HG02970 (cell line): ENCODE results near the gene SNAP47.
A peak's percentile ranks its signal among the peaks of the same experiment; 100 is the strongest.

Experiments used
- ATAC-seq: cut with Tn5 transposase; IDR thresholded peaks from one replicate; pipeline ENCODE4 v1.9.1; 2021; ENCODE audit warnings: mild to moderate bottlenecking, moderate library complexity, moderate number of reproducible peaks; ENCODE audit not compliant: unreplicated experiment, low FRiP score

The SNAP47 gene

DNA sequence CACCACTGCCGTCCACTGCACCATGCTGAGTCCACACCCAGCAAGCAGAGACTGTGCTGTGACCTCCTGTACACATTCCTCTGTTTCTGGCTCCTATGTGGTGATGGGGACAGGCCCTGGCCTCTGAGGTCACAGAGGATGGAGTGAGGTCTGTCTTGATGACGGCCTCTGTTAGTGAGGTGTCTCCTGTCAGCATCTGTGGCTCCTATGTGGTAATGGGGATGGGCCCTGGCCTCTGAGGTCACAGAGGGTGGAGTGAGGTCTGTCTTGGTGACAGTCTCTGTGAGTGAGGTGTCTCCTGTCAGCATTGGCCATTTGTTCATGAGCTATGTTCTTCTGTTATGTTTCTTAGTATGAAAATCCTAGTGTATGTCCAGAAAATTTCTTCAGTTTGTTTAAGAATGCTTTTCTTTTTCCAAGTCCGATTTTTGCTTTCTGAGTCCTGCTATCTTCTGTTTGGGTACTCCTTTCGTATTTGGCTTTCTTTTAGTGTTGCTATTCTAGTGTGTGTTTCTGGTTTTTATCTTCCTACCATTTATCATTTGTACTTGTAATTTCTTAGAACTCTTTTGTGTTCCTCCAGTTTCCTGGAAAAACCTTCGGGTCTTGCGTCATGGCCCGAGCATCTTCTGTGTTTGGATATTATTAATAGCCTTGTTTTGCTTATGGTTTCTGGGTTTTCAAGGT lies 13.4 kb downstream of the SNAP47 start:
- no peak for ATAC-seq

DNA sequence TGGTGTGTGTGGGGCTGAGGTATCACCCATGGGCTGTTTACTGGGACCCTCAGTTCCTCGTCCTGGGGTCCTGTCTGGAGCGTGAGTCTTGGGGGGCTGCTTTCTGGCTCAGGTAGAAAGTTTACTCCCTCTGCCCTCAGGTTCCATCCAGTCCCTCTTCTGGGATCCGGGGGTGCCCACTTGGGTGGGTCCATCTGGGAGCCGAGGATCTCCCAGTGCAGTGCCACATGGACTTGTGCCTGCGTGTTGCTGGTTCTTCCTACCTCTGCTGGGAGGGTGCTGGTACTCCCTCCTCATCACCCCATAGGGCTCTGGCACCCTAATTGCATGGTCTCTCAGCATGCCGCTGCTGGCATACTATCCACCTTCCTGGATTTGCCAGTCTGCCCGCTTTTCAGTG lies 14.0 kb downstream of the SNAP47 start:
- ATAC-seq, result no peak

DNA sequence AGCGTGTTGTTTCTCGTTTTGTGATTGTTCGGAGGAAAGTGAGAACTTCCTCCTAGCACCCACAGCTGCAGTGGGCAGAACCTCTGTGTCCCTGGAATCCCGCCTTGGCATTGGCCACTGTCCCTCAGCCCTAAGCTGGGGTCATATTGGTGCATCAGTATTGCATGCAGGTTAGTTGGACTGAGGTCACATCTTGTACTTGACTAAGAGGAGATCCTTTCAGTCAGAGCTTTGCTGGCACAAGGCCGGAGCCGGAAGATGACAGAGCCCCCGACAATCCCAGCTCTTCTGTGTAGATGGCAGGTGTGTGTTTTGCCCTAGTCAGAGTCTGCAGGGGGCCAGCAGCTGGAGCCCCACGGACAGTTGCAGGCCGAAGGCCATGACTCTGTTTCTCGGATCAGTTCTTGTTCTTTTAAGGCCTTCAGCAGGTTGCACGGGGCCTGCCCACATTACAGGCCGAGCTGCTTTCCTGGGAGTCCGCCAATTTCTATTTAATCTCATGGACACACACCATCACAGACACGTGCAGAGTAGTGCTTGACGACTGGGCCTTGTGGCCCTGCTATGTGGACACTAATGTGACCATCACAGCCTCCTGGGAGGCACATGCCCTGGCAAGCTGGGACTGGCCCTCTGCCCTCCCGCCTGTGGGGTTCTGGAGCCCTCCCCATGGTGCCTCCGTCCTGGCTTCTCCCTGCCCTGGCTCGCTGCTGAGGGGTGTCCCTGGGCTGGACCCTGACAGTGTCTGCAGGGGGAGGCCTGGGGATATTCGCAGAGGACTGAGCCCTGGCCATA lies 14.9 kb downstream of the SNAP47 start:
- no peak for ATAC-seq

DNA sequence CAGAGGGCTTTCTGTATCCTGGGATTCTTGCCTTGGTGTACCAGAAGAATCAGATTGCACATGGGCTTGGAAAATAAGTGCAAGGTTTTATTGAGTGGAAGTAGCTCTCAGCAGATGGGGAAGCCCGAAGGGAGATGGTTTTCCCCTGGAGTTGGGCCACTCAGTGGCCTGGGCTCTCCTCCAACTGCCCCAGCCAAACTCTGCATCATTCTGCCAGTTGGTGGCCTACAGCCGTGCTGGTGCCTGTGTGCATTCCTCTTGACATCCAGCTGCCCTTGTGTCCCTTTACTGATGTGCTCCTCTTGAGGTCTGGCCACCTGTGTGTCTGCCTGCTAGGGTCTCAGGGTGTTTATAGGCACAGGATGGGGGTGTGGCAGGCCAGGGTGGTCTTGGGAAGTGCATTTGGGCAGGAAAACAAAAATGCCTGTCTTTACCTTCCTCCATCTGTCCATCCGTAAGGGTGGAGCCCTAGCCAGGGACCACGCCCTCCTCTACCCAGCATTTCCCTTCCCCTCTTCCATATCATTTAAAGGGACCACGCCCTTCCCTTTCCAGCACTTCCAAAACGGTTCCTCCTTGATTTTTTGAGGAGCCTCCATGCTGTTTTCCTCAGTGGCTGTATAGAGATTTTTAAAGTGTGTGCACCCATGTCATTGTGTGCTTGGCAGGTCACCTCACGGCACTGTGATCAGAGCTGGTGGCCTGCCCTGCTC lies 18.9 kb downstream of the SNAP47 start:
- no peak for ATAC-seq

DNA sequence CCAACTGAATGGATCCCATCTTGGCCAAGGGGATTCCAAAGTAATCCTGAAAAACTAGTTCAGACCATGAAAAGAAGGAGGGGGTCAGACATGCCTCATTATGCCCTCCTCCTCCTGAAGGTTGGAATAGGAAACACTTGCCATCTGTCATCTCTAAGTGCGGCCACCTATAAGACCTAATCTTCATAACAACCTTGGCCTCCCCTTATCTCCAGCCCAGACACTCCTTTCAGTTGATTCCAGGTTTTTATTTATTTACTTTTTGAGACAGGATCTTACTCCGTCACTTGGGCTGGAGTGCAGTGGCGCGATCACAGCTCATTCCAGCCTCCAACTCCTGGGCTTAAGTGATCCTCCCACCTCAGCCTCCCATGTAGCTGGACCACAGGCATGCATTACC lies 19.7 kb downstream of the SNAP47 start:
- no peak for ATAC-seq

DNA sequence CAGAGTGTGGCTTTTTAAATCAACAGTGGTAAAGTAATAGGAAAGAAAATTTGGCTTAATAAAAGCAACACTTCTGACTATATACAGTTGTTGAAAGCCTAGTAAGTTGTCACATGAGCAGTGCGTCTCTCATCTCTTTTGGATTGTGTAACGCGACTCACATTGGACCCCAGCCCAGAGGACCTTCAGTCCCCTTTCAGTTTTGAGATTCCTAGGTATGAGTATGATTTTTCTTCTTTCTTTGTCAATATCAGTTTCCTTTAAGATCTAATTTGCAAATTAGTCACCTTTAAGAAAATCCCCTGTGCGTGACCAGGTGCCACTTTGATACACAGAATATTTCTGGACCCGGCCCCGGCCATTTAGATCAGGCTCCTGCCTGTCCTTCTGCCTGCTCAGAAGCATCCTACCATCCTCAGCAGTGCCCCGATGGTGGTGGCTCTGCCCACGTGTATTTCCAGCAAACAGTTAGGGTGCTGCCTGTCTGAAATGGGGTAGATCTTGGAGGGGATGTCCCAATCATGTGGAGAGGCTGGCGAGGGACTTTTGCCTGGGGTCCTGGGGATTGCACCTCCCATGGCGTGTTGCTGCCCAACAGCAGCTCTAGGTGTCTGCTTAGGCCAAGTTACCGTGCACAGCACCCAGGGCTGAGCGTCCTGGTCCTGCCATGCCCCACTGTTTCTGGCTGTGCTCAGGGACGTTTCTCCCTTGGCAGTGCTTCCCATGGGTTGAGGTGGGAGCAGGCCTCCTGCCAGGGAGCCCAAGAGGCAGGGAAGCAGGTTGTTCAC lies 21.1 kb downstream of the SNAP47 start:
- ATAC-seq, result no peak

DNA sequence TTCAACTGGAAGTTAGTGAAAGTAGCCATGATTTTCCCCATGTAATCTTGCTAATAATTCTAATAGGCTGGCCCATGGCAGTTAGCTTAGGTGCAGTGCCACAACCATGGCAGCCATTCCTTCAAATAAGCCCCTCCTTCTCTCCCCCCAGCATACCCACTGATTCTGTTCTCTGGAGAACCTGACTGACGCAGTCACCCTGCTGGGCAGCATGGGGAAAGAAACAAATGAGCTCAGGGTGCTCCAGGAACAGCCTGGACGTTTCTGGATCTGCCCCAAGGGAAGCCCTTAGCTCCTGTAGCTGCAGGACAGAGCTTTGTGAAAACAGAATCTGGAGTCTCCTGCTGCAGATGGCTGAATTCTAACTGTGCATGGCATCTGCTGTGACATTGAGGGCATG lies 22.5 kb downstream of the SNAP47 start:
- ATAC-seq, result no peak

DNA sequence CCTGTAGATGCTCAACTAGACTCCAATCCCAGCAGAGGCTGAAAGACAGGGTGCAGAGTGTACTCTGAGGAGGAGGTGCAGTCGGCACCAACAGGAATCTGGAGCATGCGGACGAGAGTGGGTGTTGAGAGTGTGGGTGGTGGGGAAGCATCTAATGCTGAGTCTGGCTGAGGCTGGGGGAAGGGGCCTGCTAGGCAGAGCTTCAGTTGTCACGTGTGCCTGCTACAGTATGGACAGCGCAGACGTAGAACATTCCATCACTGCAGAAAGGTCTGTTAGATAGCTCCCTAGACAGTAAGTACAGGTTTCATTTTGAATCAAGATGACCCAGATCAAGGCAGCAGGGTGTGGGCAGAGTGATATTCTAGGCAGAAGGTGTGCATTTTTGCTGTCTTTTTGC lies 23.1 kb downstream of the SNAP47 start:
- ATAC-seq, result no peak

DNA sequence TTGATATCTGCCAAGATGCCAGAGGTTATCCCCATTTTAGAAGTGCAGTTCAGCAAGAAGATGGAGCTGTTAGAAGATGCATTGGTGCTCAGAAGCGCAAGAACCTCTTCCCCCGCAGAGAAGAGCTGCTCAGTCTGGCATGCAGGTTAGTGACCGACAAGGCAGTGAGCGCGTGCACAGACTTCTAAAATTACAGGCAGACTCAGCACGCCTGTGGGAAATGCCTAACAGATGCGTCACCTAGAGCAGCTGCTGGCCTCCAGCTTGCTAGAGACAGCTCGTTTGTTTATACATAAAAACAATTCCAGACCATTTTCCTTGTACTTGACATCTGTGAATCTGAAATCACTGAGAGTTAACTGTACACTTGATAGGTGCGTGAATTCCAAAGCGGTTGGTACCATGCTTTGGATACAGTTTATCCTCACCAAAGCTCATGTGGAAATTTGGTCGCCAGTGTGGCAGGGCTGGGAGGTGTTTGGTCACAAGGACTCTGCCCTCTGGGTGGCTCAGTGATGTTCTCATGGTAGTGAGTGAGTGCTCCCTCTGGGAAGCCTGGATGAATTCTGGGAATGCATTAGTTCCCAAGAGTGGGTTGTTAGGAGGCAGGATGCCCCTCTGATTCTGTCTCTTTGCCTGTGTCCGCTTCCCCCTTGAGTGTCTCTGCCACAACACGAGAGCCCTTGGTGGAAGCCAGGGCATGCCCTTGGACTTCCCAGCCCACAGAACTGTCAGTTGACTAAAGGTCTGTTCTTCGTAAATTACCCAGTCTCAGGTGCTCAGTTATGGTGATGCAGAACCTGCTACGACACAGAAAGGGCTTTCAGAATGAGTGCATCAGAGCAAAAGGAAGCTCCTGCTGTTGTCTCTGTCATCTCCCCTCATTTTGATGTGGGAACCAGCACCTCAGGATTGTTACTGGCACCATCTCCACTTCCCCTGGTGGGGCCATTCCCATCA lies 24.4 kb downstream of the SNAP47 start:
- no peak for ATAC-seq

DNA sequence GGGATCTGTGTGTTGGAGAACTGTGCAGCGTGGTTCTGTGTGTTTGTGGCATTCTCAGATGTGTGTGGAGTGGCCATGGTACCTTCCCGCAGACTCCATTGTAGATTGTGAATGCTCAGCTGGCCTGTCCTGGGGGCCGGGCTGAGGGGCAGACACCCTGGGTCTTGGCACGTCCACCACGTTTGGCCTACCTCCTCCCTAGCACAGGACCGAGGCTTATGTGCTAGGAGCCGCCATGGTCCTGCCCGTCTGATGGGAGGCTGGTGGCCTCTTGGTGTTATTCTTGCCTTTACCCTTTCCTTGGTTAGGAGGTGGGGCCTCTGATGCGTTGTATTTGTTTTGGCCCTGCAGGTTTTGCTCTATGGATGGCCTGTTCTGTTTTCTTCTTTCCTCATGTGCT lies 25.1 kb downstream of the SNAP47 start:
- no peak for ATAC-seq

DNA sequence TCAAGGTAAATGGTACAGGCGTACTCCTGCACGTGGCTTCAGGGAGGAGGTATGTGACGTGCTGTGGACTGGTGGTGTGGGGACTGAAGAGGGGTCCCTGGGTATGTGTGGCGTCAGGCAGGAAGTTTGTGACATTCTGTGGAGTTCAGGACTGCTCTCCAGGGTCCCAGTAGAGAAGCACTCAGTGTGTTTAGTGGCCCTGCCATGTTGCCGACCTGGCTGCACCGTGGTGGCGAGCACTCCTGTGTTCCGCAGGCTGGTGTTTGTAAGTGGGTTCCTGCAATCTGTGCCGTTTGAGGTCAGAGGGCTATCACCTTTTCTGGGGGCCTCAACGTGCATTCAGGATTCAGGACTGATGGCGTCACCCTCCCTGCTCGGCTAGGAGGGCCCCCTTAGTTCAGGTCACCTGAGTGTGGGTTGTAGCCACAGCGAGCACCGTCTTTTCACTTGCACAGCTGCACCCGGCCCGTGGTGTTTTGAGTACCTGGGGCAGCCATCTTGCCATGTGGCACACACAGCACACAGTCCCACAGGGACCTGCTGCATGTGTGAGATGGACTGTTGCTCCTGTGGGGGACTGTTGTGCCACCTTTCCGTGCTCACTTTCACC lies 26.5 kb downstream of the SNAP47 start:
- no peak for ATAC-seq

DNA sequence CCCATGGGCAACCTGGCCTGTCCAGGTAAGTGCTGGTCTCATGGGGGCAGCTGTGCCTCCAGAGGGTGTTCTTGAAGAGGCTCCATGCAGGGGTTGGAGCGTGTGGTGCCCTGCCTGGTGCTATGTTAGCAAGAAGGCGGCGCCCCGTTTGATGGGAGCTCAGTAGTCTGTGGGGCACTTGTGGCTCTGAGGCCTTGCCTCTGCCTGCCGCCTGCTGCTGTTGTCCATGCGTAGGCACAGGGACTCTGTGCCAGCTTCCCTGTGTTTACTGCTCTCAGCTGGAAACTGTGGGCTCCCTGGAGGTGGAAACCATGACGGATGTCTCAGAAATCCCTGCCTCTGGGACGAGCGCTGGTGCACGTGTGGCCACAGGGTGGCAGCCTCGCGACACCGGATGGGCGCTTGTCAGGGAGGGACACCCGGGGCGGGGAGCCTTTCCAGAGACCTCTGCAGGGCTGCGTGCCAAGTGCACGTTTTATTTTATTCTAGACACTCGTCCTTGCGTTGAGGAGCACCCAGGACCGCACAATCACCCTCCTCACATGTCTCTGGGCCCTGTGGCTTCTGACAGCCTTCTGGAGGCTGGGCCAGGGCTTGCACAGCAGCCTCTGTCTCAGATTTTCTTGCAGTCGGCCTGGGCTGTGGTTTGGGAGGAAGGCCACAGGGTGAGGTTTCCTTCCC lies 27.1 kb downstream of the SNAP47 start:
- peak; percentile 76 for ATAC-seq

DNA sequence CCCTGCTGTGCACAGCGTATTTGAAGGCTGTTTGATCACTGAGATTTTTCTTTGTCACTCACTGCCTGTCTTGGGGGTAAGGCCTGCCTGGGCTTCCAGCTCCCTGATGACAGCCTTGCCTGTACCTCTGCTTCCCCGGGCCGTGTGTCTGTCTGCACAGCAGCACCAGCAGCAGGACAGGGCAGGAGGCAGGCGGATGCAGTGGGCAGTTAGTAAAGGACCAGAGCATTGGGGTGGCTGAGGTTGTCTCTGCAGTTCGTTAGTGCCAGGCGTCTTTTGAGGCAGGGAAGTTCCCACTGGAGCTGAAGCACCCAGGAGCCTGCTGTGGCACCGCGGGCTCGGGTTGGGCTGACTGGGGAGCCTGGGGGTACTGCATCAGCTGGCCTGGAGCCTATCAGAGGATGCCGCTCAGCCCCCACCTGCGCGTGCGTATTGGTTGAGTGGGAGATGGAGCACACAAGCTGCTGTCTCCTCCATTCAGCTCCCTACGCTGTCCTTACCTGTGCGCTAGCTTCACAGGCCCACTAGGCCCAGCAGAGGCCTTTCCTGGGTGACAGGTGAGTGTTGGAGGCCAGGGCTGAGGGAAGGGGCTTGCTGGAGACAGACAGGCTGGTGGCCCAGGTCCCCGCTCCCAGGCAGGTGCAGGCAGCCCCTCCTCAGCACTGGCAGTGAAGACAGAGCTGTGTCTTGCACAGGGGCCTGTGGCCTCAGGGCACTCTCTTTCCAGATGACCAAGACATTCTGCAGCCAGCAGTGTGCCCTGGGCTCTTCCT lies 28.2 kb downstream of the SNAP47 start:
- no peak for ATAC-seq

DNA sequence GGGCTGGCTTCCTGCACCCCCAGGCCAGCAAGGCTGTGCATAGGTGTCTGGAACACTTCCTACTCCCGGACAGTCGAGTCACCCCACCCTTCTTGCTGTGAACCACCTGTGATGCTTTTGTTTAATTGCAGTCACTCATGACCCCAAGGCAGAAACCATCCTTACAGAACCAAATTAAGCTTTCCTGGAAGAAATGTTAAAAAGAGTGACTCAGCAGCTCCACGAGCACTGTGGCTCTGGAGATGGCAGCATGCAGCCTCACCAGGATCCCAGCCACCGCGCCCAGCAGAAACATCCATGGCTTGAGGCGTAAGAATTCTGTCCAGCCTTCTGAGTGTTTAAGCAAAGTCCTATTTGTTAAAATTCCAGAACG lies 28.8 kb downstream of the SNAP47 start:
- no peak for ATAC-seq

DNA sequence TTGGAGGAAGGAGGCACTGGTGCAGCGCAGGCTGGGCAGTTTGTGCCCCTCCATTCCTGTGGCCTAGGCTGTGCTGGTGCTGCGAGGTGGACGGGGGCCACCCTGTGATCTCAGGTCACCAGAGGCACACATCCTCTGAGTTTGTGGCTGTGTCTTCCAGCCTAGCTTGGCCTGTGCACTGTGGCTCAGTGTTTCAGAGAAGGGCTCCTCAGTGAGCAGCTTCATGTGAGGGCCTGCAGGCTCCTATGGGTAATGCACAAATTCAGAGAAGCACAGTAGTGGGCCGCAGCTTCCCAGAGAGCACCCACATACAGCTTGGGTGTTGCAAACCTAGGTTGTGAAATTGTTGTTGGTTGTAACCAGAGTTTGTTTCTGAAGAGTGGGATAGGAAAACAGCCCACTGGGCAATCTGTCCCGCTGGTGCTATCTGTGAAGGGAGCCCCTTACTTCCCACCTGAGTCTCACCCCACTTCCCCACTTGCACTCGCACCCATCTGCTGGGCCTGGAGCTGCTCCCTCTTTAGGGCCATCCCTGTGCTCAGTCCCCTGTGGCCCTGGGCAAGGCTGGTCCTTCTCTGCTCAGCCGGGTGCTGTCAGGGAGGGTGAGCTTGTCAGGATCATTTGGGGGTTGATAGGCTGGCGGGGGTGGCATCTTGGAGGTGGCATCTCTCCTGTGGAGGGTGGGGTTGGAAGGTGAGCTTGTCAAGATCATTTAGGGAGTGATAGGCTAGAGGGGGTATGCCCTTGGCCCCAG lies 30.2 kb downstream of the SNAP47 start:
- no peak for ATAC-seq

DNA sequence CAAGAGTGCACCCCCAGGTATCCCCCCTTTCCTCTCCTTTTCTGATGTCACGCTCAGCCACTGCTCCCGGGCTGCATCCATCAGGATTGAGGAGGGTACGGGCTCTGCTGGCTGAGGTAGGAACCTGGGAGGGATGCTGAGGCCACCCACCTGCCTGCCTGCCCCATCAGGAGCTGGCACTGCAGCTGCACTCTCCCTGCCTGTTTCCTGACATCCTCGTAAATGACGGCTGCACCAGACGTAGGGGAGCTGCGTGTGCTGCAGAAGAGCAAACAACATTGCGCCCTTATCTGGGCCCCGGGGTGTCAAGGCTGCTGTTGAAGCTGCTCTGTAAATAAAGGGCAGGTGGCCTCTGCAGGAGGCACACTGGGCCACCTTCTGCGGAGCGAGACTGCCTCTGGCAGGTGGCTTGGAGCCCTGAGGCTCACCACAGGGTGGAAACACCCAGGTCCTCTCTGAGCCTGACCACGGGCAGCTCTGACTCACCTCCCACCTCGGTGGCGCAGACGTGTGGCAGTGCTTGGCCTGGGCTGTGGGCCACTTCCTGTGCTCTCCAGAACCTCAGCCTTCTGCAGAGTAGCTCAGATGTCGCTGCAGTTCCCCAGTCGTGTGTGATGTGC lies 30.9 kb downstream of the SNAP47 start:
- ATAC-seq, result no peak
